ENCODE measurements around the gene DAPK2.

- TF ChIP-seq FOXP2 (optimal IDR thresholded peaks at IDR 0.05; ENCODE audit: control extremely low read depth, extremely low read length, insufficient read depth) (no peak), POLR2AphosphoS5 (IDR thresholded peaks at IDR 0.05; ENCODE audit: borderline replicate concordance, low read depth, low read length) (no peak), EZH2 (IDR thresholded peaks at IDR 0.05) (no peak)
Measured at GRCh38 chr15:63922916-63923315, 123.4 kb downstream of the DAPK2 start.
